Measurements from ENCODE around the gene GALR3. TPM values are rescaled to one million over a fixed set of nuclear protein-coding genes. Genes with fewer than 3 reads are reported as not detected.
A peak's percentile ranks its signal among the peaks of the same experiment; 100 is the strongest.

Gene GALR3
- total and polyA plus RNA-seq, 2 of the 8 experiments (the other 6 are each of a cell fraction or from before 2014, with no cell fraction given), result 0.84 to 1.1 TPM

- no peak overlapping the region for H3K56ac ChIP-seq (replicated peaks; ENCODE audit: insufficient read length, low read depth, low read length)
- TF ChIP-seq SIX5 (IDR thresholded peaks at IDR 0.05; ENCODE audit: low read depth, low read length), result no peak
- no peak overlapping the region for H3K14ac ChIP-seq (ENCODE audit: insufficient read length)
- H3K4ac ChIP-seq (replicated peaks; ENCODE audit: insufficient read length, low read depth, low read length), result no peak overlapping the region
- H2BK120ac ChIP-seq (replicated peaks; ENCODE audit: low read depth, low read length), result no peak overlapping the region
- peaks cover 5 to 40% (median 27%) of the 10 kb centered on the region in 4 experiments for H3K4me1 ChIP-seq (replicated peaks in 1 of 4; ENCODE audit: control insufficient read depth in 3 of 4, insufficient read depth in 4 of 4, low read length in 3 of 4)
- H3K36me3 ChIP-seq (ENCODE audit: control insufficient read depth in 2 of 4, insufficient read depth in 4 of 4, low read length in 3 of 4), result peaks cover 0 to 5% (median under 1%) of the 10 kb centered on the region in 4 experiments; a peak in 2 of 8 replicates
- H2BK12ac ChIP-seq (ENCODE audit: low read depth, low read length), result peak overlapping the region; percentile 71; the same call in 1 of the 2 replicates
- CTCF ChIA-PET (ENCODE audit: partially characterized antibody), result interaction anchor here (1.0 to 7.7 kb wide), 6 partner anchors 12 to 52 kb away, joined by 3 to 80 read pairs (median 20); partner anchors contain the start of genes ANKRD54 and GCAT
- 0 out of 2 replicates have a peak overlapping the region, but pooled peaks have one; percentile 18 for H2BK20ac ChIP-seq (ENCODE audit: low read length)
- H3K9ac ChIP-seq (replicated peaks in 1 of 4; ENCODE audit: extremely low read depth in 1 of 4, low read depth in 3 of 4, low read length in 3 of 4), result no peak overlapping the region
- peaks cover 17% of the 10 kb centered on the region for H3K23me2 ChIP-seq (ENCODE audit: low read depth, low read length)
- H4K8ac ChIP-seq (ENCODE audit: extremely low read depth, insufficient read depth, low read length), result no peak overlapping the region
- no peak overlapping the region for H3K4me2 ChIP-seq (ENCODE audit: insufficient read depth in 1 of 2, low read depth in 2 of 2, low read length in 2 of 2)
- H3K27me3 ChIP-seq (replicated peaks in 1 of 4; ENCODE audit: control insufficient read depth in 3 of 4, extremely low read depth in 1 of 4, insufficient read depth in 3 of 4, low read length in 3 of 4), result peaks cover 8 to 39% (median 34%) of the 10 kb centered on the region in 4 experiments
- H3K27ac ChIP-seq (ENCODE audit: low read depth, low read length), result no peak overlapping the region
- H3K18ac ChIP-seq (ENCODE audit: extremely low read depth, low read length), result no peak overlapping the region
- DNase-seq (ENCODE audit: low read depth in 1 of 2, low spot score in 2 of 2) (no peak), FAIRE-seq (no peak)
- no peaks in the 10 kb centered on the region for H3K9me3 ChIP-seq (ENCODE audit: insufficient read depth in 2 of 2, low read depth in 1 of 2, low read length in 1 of 2)
- no peaks in the 10 kb centered on the region for H3K79me1 ChIP-seq (ENCODE audit: low read depth, low read length)
- H4K20me1 ChIP-seq (replicated peaks in 1 of 2; ENCODE audit: control insufficient read depth in 1 of 2, insufficient read depth in 2 of 2, low read length in 2 of 2), result no peaks in the 10 kb centered on the region
- no peaks in the 10 kb centered on the region for H3K79me2 ChIP-seq (ENCODE audit: control insufficient read depth in 1 of 2, insufficient read depth in 2 of 2, low read length in 2 of 2)
- H4K91ac ChIP-seq (replicated peaks; ENCODE audit: insufficient read length, low read length), result no peak overlapping the region
- peak overlapping the region; percentile 98; the same call in 1 of the 2 replicates for H2BK15ac ChIP-seq (ENCODE audit: low read length)
- H2BK5ac ChIP-seq (ENCODE audit: low read depth, low read length), result no peak overlapping the region
- no peak overlapping the region for H3K4me3 ChIP-seq (ENCODE audit: extremely low read depth in 1 of 4, insufficient read depth in 2 of 4, low read depth in 3 of 4, low read length in 4 of 4)
- no peak overlapping the region for H2AFZ ChIP-seq (ENCODE audit: low read length)
- no peak overlapping the region for H2AK5ac ChIP-seq (ENCODE audit: low read depth, low read length)
- H3K23ac ChIP-seq (ENCODE audit: insufficient read length), result no peak overlapping the region
- POLR2A ChIA-PET (ENCODE audit: partially characterized antibody), result interaction anchor here (1.9 to 6.2 kb wide), 4 partner anchors 9 to 41 kb away, joined by 5 to 142 read pairs (median 34); partner anchors contain the start of genes EIF3L and GCAT
- no peak overlapping the region for H4K5ac ChIP-seq (ENCODE audit: insufficient read length, low read depth, low read length)
- 90% methylated on average over 5 of the region's 5 CpGs; no CpG with 5 or more reads in 1 of the 2 experiments for WGBS, 2 experiments (ENCODE audit: extremely low coverage in 1 of 2, insufficient coverage in 1 of 2, insufficient read length in 1 of 2, insufficient replicate concordance in 2 of 2, low coverage in 1 of 2, low lambda C conversion rate in 2 of 2, missing lambda C conversion rate in 1 of 2)
These were observed 2.8 kb upstream of the GALR3 start for GRCh38 chr22:37820350-37820749.

All from H1 (cell line).